ENCODE results near the gene MGAT1.
"Not testable (repeated sequence)": the region's sequence is repeated elsewhere in the genome, so short reads cannot be mapped to it uniquely, and the experiment has no call there.

MGAT1 gene

DNA sequence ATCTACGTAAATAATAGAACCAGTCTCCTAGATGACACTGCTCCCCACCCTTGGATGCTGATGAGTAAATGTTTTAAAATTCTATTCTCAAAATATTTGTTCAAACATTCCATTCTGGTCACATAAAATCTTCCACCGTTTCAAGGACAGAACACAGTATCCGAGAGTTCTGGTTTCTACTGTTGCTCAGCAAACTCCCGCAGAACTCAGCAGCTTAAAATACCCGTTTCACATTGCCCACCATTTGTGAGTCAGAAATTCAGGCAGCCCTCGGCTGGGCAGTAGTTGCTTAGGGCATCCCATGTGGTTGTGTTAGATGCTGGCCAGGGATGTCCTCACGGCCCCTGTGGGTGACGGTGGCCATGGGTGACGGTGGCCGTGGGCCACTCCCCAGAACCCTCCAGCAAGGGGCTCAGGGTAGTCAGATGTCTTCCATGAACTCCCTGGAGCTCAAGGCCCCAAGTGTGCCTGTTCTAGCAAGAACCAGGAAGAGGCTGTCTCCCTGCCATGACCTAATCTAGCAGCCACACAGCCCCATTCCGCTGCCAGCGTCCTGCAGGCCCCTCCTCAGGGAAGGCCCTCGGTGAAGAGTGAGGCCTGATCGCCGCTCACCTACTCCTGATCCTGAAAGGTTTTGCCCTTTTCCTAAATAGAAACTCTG, 17.4 kb downstream of the MGAT1 start:
- no peak for DNase-seq (ENCODE audit: low spot score)

GRCh38 chr5:180784497-180785097, 18.0 kb downstream of the MGAT1 start:
- DNase-seq (ENCODE audit: low spot score), result peak; percentile 79

DNA sequence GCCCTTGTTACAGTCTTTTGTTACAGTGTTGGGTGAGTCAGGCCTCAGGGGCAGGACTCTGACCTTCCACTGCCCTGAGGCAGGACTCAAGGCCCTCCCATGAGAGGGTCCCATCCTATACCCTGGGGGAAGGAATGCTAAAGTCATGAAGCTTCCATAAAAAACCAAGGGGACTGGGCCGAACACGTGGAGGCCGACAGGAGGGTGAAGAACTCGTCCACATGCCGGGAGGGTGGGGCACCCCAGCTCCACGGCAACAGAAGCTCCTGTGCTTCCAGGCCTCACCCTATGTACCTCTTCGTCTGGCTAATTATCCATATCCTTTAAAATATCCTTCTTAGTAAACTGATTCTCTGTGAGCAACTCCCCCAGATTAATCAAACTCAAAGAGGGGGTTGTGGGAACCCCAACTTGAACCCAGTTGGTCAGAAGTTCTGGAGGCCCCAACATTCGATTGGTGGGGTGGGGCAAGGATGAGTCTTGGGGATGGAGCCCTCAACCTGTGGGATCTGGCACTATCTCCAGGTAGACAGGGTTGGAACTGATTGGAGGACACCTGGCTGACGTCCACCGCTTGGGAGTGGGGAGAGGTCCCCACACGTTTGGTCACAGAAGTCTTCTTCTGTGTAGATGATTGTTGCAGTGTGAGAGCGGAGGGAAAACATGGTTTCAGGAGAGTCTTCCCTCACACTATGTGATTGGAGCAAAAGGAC, 19.1 kb downstream of the MGAT1 start:
- DNase-seq (ENCODE audit: low spot score), result no peak

DNA sequence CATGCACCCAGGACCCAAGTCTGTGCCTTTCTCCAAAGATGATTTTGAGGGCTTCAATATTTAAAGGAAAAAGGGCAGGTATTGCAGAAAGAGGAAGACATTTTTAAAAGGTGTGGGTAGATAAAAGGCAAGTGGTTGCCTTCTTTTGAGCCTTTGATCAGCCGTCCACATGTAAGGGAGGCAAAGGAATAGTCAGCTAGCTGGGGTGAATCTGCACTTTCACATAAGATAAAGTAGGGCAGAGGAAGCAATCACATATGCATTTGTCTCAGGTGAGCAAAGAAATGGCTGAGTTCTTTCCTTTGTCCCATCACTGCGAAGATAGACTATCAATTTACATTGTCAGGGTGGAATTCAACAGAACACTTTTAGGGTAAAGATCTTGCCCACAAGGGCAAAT, 19.9 kb downstream of the MGAT1 start:
- DNase-seq (ENCODE audit: low spot score), result no peak

GRCh38 chr5:180781900-180782326, 20.7 kb downstream of the MGAT1 start:
- not testable (repeated sequence) for DNase-seq (ENCODE audit: low spot score)

- DNase-seq (ENCODE audit: low spot score), result no peak
These were observed 22.5 kb downstream of the MGAT1 start for GRCh38 chr5:180779985-180780610.

GRCh38 chr5:180777475-180777874, 25.1 kb downstream of the MGAT1 start:
- DNase-seq (ENCODE audit: low spot score), result no peak

- no peak for DNase-seq (ENCODE audit: low spot score)
These were observed 26.2 kb downstream of the MGAT1 start for GRCh38 chr5:180776376-180776775.

DNA sequence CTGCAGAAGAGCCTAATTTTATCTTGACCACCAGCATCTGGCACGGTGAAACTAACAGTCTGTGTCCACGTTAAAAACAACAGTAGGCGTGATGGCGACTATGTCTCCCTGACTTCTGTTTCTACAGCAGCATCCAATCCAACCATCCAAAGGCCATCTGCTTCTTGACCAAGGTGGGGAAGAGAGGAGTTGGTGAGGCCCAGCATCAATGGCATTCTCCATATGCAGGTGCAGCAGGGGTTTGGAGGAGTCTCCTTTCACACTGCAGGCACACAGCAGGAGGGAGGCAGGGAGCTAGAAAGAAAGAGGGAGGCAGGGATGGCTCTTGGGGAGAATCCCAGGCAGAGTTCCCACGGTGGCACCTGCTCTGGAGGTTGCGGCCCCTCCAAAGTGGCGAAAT, 27.0 kb downstream of the MGAT1 start:
- DNase-seq (ENCODE audit: low spot score), result no peak

- no peak for DNase-seq (ENCODE audit: low spot score)
These were observed 30.8 kb downstream of the MGAT1 start for GRCh38 chr5:180771839-180772238.

GRCh38 chr5:180769821-180770220, 32.8 kb downstream of the MGAT1 start:
- DNase-seq (ENCODE audit: low spot score), result no peak

- no peak for DNase-seq (ENCODE audit: low spot score)
These were observed 47.0 kb downstream of the MGAT1 start for GRCh38 chr5:180755601-180756000.

- DNase-seq (ENCODE audit: low spot score), result no peak
These were observed 58.4 kb downstream of the MGAT1 start for GRCh38 chr5:180744253-180744652.

GRCh38 chr5:180742727-180743126, 59.9 kb downstream of the MGAT1 start:
- DNase-seq (ENCODE audit: low spot score), result no peak

- DNase-seq (ENCODE audit: low spot score), result not testable (repeated sequence)
These were observed 61.7 kb downstream of the MGAT1 start for GRCh38 chr5:180740953-180741352.

DNA sequence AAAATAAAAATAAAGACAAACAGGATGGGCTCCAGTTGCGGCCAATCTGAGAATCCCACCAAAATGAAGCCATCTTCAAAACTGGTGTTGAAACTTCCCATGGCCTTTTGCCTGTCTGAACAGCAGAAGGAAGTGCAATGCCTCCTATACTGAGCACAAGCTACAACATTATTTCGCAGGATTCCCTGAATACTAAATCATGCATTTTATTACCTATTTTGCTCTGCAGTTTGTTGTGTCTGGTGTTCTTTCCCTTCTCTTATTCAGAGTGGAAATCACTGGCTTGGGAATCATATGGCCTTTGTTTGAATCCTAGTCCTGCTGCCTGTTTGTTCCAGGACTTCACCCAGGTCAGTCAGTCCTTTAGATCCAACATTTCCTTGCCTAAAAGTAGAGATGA, 62.6 kb downstream of the MGAT1 start, which contains the start of gene OR2Y1:
OR2Y1 (minus strand) TSS at position 101 of the 400 bp plus-strand sequence; CDS start at position 101, 0 bp downstream.
- DNase-seq (ENCODE audit: low spot score), result no peak

GRCh38 chr5:180739271-180739670, 63.3 kb downstream of the MGAT1 start:
- DNase-seq (ENCODE audit: low spot score), result no peak

GRCh38 chr5:180736536-180736935, 66.1 kb downstream of the MGAT1 start:
- DNase-seq (ENCODE audit: low spot score), result no peak
